Natural killer cell (primary cell): Measurements from ENCODE around the gene UBXN2A. TPM values are rescaled to one million over a fixed set of nuclear protein-coding genes. Genes with fewer than 3 reads are reported as not detected.

Experiments used
- ATAC-seq, 3 donors: fragments of 150-1000 bp in 2 of 3; fragments of 200-7000 bp in 1 of 3; cut with Tn5 transposase; 1 replicate in 1 of 3; 2 replicates in 2 of 3; pipeline ENCODE4 v1.10.0; 2021; ENCODE audit warnings: mild to moderate bottlenecking in 2 of 3, moderate library complexity in 2 of 3
- DNase-seq, 2 donors: peaks; one replicate each; pipeline versions ENCODE4 v3.0.0 to v3.0.0-alpha.2; 2013 to 2021; ENCODE audit warnings: mixed read lengths in 1 of 2
- H3K27ac ChIP-seq: one replicate; pipeline ENCODE4 v1.5.1; 2013; ENCODE audit warnings: mild to moderate bottlenecking, low read length
- H3K27me3 ChIP-seq: one replicate; pipeline ENCODE4 v1.6.1; 2013; ENCODE audit warnings: low read length; ENCODE audit not compliant: control insufficient read depth, insufficient read depth
- H3K36me3 ChIP-seq: one replicate; pipeline ENCODE4 v1.6.1; 2013; ENCODE audit warnings: low read length; ENCODE audit not compliant: control insufficient read depth, insufficient read depth
- H3K4me1 ChIP-seq: one replicate; pipeline ENCODE4 v1.6.1; 2013; ENCODE audit warnings: low read length; ENCODE audit not compliant: control insufficient read depth, insufficient read depth
- H3K4me3 ChIP-seq: one replicate; pipeline ENCODE4 v1.5.1; 2013; ENCODE audit warnings: low read length
- H3K9me3 ChIP-seq: one replicate; pipeline ENCODE4 v1.6.1; 2013; ENCODE audit warnings: low read length; ENCODE audit not compliant: control insufficient read depth, insufficient read depth
- H3K27ac Mint-ChIP-seq, 2 donors: one replicate each; pipeline ENCODE4 v1.8.0; 2022; ENCODE audit warnings: mild to moderate bottlenecking in 2 of 2, mixed read lengths in 2 of 2, moderate library complexity in 1 of 2
- H3K27me3 Mint-ChIP-seq, 2 donors: one replicate each; pipeline ENCODE4 v1.8.0; 2022; ENCODE audit warnings: low read depth in 2 of 2, mixed read lengths in 2 of 2
- H3K36me3 Mint-ChIP-seq: one replicate; pipeline ENCODE4 v1.8.0; 2022; ENCODE audit warnings: mixed read lengths
- H3K4me1 Mint-ChIP-seq, 2 donors: one replicate each; pipeline ENCODE4 v1.8.0; 2022; ENCODE audit warnings: mixed read lengths in 2 of 2
- H3K4me3 Mint-ChIP-seq: one replicate; pipeline ENCODE4 v1.8.0; 2022; ENCODE audit warnings: mild to moderate bottlenecking, moderate library complexity, mixed read lengths
- H3K9me3 Mint-ChIP-seq, 2 donors: one replicate each; pipeline ENCODE4 v1.8.0; 2022; ENCODE audit warnings: mixed read lengths in 2 of 2
- WGBS: methylation state at CpG from one replicate; pipeline ENCODE4 v1.1.7; 2013; ENCODE audit warnings: missing lambda C conversion rate; ENCODE audit not compliant: insufficient coverage; 5-methylcytosine and 5-hydroxymethylcytosine counted together
- intact Hi-C: fragments of 100-400 bp; cut with micrococcal nuclease; formaldehyde crosslinking; loops from one replicate; pipeline ENCODE4 v1.14.2; 2022
- total RNA-seq, 4 donors: library from RNA; stranded (reverse); fragments of 120-200 nt in 1 of 4; gene quantifications; one replicate each; pipeline versions ENCODE4 v1.2.3 to v1.2.4, GENCODE V29; 2013 to 2022
- TF ChIP-seq, protein P1 (sequence below): fragments of 200-600 bp; IDR thresholded peaks from one replicate; pipeline ENCODE4 v1.8.0; 2022; ENCODE audit warnings: antibody characterized with exemption

The UBXN2A gene
- total RNA-seq, 3 donors from 2014 or later (not counting 1 experiment from before 2014, with no cell fraction given): 14.7 to 18.0 (median 16.2) TPM

DNA sequence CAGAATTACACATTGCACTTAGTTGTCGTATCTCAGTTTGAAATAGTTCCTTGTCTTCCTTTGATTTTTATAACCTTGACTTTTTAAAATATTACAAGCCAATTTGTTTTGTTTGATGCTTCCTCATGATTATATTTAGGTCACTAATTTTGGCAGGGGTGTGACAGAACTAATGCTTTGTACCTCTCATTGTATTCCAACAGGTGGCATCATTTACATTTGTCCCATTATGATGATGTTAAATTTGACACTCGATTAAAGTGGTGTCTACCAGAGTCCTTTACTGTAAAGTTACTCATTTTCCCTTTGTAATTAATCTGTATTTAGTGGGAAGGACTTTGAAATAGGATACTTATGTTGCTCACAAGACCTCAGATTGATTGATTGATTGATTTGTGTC lies 48.1 kb downstream of the UBXN2A start:
- Mint-ChIP-seq H3K9me3 (no peaks in the 10 kb centered on the region), H3K36me3 (no peaks in the 10 kb centered on the region), H3K4me1 (no peaks in the 10 kb centered on the region), H3K4me3 (no peak overlapping the region), H3K27ac (no peak overlapping the region), H3K27me3 (no peaks in the 10 kb centered on the region)
- H3K27ac ChIP-seq: no peak overlapping the region
- H3K4me3 ChIP-seq: no peak overlapping the region
- peak in 2 of 3 donors; percentile 49 to 58 for ATAC-seq
- H3K27me3 ChIP-seq: no peaks in the 10 kb centered on the region
- H3K4me1 ChIP-seq: no peaks in the 10 kb centered on the region
- H3K36me3 ChIP-seq: peaks cover 10% of the 10 kb centered on the region
- TF ChIP-seq, protein P1, sequence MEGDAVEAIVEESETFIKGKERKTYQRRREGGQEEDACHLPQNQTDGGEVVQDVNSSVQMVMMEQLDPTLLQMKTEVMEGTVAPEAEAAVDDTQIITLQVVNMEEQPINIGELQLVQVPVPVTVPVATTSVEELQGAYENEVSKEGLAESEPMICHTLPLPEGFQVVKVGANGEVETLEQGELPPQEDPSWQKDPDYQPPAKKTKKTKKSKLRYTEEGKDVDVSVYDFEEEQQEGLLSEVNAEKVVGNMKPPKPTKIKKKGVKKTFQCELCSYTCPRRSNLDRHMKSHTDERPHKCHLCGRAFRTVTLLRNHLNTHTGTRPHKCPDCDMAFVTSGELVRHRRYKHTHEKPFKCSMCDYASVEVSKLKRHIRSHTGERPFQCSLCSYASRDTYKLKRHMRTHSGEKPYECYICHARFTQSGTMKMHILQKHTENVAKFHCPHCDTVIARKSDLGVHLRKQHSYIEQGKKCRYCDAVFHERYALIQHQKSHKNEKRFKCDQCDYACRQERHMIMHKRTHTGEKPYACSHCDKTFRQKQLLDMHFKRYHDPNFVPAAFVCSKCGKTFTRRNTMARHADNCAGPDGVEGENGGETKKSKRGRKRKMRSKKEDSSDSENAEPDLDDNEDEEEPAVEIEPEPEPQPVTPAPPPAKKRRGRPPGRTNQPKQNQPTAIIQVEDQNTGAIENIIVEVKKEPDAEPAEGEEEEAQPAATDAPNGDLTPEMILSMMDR: no peak
- peak in 1 of 2 donors; percentile 48 for DNase-seq
- intact Hi-C loops: loop anchor here (1.0 kb wide), 1 partner anchor 96 kb away; the partner anchor contains the start of gene TP53I3
- 100% methylated on average over 1 of the region's 2 CpGs for WGBS
- H3K9me3 ChIP-seq: no peaks in the 10 kb centered on the region

DNA sequence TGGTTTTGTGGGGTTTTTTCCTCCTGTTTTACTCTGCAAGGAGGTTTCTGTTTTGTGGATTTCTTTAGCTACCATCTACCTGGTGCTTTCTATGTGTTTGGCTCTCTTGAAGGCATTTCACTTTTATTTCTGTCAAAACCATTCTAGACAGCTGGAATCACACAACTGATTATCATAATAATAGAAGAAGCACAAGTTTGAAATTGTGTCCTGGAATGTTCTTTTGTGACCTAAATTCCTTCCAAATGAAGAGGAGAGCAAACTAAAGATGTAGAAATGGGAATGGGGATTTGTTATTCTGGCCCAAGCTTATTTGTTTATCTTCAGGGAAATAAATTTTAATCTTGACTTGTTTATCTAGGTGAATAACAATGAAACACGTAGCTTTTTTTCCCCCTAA lies 52.7 kb downstream of the UBXN2A start:
- no CpG with 5 or more reads among the region's 1 CpG for WGBS

DNA sequence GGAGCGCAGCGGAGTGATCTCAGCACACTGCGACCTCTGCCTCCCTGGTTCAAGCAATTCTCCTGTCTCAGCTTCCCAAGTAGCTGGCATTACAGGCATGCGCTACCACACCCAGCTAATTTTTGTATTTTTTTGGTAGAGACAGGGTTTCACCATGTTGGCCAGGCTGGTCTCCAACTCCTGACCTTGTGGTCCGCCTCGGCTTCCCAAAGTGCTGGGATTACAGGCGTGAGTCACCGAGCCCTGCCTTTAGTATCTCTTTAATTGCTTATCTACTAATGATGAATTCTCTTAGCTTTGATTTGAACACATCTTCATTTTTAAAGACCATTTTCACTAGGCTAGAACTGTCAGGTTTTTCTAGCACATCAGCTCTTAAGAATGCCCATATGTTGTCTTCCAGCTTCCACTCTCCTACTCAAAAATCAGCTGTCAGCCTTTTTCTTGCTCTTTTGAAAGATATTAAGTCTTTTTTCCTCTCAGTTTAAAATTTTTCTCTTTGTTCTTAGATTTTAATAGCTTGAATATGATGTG lies 53.5 kb downstream of the UBXN2A start:
- intact Hi-C loops: no loop called here
- no peaks in the 10 kb centered on the region for H3K4me1 ChIP-seq
- H3K4me3 ChIP-seq: no peak overlapping the region
- ATAC-seq: no peak
- no peaks in the 10 kb centered on the region for H3K4me1 Mint-ChIP-seq
- 96% methylated on average over 8 of the region's 8 CpGs for WGBS
- no peak overlapping the region for H3K27ac Mint-ChIP-seq
- H3K27ac ChIP-seq: no peak overlapping the region
- no peaks in the 10 kb centered on the region for H3K27me3 ChIP-seq
- H3K27me3 Mint-ChIP-seq: no peaks in the 10 kb centered on the region
- H3K4me3 Mint-ChIP-seq: no peak overlapping the region
- H3K36me3 Mint-ChIP-seq: no peaks in the 10 kb centered on the region
- TF ChIP-seq, protein P1: no peak
- no peaks in the 10 kb centered on the region for H3K36me3 ChIP-seq
- DNase-seq: no peak
- no peaks in the 10 kb centered on the region for H3K9me3 Mint-ChIP-seq
- H3K9me3 ChIP-seq: no peaks in the 10 kb centered on the region

More for the DNA sequence above, 52.7 kb downstream of the UBXN2A start:
- no peaks in the 10 kb centered on the region for H3K36me3 ChIP-seq
- H3K27me3 ChIP-seq: no peaks in the 10 kb centered on the region
- Mint-ChIP-seq H3K4me1 (no peaks in the 10 kb centered on the region), H3K4me3 (no peak overlapping the region), H3K36me3 (no peaks in the 10 kb centered on the region), H3K9me3 (no peaks in the 10 kb centered on the region), H3K27me3 (no peaks in the 10 kb centered on the region), H3K27ac (no peak overlapping the region)
- ATAC-seq (no peak), DNase-seq (no peak)
- intact Hi-C loops: no loop called here
- H3K4me1 ChIP-seq: no peaks in the 10 kb centered on the region
- H3K9me3 ChIP-seq: no peaks in the 10 kb centered on the region
- no peak overlapping the region for H3K4me3 ChIP-seq
- TF ChIP-seq, protein P1: no peak
- no peak overlapping the region for H3K27ac ChIP-seq

DNA sequence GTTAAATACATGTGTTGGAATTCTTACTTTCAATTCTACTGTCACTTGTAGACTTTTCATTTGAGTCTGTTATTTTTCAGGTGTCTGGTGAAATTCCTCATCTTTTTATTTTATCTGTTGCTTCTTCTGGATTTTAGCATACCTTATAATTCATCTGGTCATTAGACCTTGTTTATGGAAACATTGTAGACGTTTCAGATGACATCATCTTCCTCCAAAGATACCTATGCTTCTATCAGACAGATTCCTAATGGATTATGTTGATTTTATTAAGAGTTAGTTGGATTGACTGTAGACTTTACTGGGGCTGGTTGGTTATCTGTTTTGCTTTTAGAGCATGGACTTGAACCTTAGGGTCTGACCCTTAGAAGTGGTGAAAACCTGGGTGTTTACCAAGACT lies 54.3 kb downstream of the UBXN2A start:
- ATAC-seq (no peak), DNase-seq (no peak)
- H3K27ac ChIP-seq: no peak overlapping the region
- H3K27me3 ChIP-seq: no peaks in the 10 kb centered on the region
- intact Hi-C loops: no loop called here
- no peaks in the 10 kb centered on the region for H3K36me3 Mint-ChIP-seq
- WGBS: no CpG with 5 or more reads among the region's 1 CpG
- no peak overlapping the region for H3K4me3 Mint-ChIP-seq
- no peaks in the 10 kb centered on the region for H3K9me3 Mint-ChIP-seq
- H3K27ac Mint-ChIP-seq: no peak overlapping the region
- TF ChIP-seq, protein P1: no peak
- no peaks in the 10 kb centered on the region for H3K27me3 Mint-ChIP-seq
- H3K4me1 ChIP-seq: no peaks in the 10 kb centered on the region
- no peak overlapping the region for H3K4me3 ChIP-seq
- peaks cover under 1% of the 10 kb centered on the region for H3K36me3 ChIP-seq
- H3K9me3 ChIP-seq: no peaks in the 10 kb centered on the region
- no peaks in the 10 kb centered on the region for H3K4me1 Mint-ChIP-seq
